Small intestine (tissue), 7 donors: Measurements from ENCODE around the gene AP3S2. TPM values are rescaled to one million over a fixed set of nuclear protein-coding genes. Genes with fewer than 3 reads are reported as not detected.

ENCODE experiments used
- DNase-seq, 2 donors: peaks; one replicate each; pipeline versions ENCODE4 v3.0.0 to v3.0.0-alpha.2; 2013
- FAIRE-seq: peaks from 2 replicates; lab custom pipeline; 2012; peaks lifted over from hg19 to GRCh38; lab: Jason Lieb, UNC
- H3K27ac ChIP-seq, 3 donors: one replicate each; pipeline ENCODE4 v1.5.1; 2013; ENCODE audit warnings: low read length in 2 of 3, mild to moderate bottlenecking in 2 of 3, control low read depth in 1 of 3, inconsistent platforms in 1 of 3, low read depth in 1 of 3, moderate library complexity in 1 of 3
- H3K27me3 ChIP-seq, 3 donors: one replicate each; pipeline ENCODE4 v1.6.1; 2013; ENCODE audit warnings: low read length in 3 of 3, inconsistent platforms in 1 of 3; ENCODE audit not compliant: control insufficient read depth in 3 of 3, insufficient read depth in 3 of 3
- H3K36me3 ChIP-seq, 3 donors: one replicate each; pipeline ENCODE4 v1.6.1; 2013; ENCODE audit warnings: low read length in 3 of 3, inconsistent platforms in 1 of 3, low read depth in 1 of 3, mild to moderate bottlenecking in 1 of 3, moderate library complexity in 1 of 3; ENCODE audit not compliant: control insufficient read depth in 3 of 3, insufficient read depth in 2 of 3
- H3K4me1 ChIP-seq, 3 donors: one replicate each; pipeline ENCODE4 v1.6.1; 2013; ENCODE audit warnings: low read length in 2 of 3, inconsistent platforms in 1 of 3, low read depth in 1 of 3, mild to moderate bottlenecking in 1 of 3, moderate library complexity in 1 of 3; ENCODE audit not compliant: control insufficient read depth in 3 of 3, insufficient read depth in 2 of 3
- H3K4me3 ChIP-seq, 3 donors: one replicate each; pipeline ENCODE4 v1.5.1; 2013; ENCODE audit warnings: low read length in 3 of 3, control low read depth in 1 of 3, inconsistent platforms in 1 of 3, low read depth in 1 of 3, mild to moderate bottlenecking in 1 of 3, moderate library complexity in 1 of 3
- H3K9me3 ChIP-seq, 2 donors: one replicate each; pipeline ENCODE4 v1.6.1; 2013; ENCODE audit warnings: low read depth in 1 of 2, low read length in 1 of 2; ENCODE audit not compliant: control insufficient read depth in 2 of 2, insufficient read depth in 1 of 2
- WGBS, 3 donors: extraction: QIAGEN DNeasy Blood & Tissue Kit; methylation state at CpG; one replicate each; pipeline ENCODE4 v1.1.7; 2013; 5-methylcytosine and 5-hydroxymethylcytosine counted together
- polyA plus RNA-seq, 4 donors: library from polyadenylated mRNA; stranded (reverse) in 3 of 4; unstranded in 1 of 4; fragments of 200-250 nt in 3 of 4; fragments of 120-200 nt in 1 of 4; gene quantifications; one replicate each; pipeline versions ENCODE4 v1.2.1 to v1.2.3, GENCODE V29; 2013
- donor health status: healthy with polysubstance abuse.
- donor health status: control.
- donor health status: control.
- donor health status: Bipolar disorder and iron deficiency.
- donor health status: healthy.

AP3S2 gene
- polyA plus RNA-seq, 4 donors = 22.7 to 33.3 (median 27.6) TPM

- H3K4me1 ChIP-seq = no peaks in the 10 kb centered on the region
- no peak overlapping the region for H3K27ac ChIP-seq
- H3K9me3 ChIP-seq = no peaks in the 10 kb centered on the region
- FAIRE-seq = no peak
- WGBS, 3 donors = 33 to 70% (median 57%) methylated on average over 1 of the region's 1 CpG
- no peak for DNase-seq
- H3K27me3 ChIP-seq = no peaks in the 10 kb centered on the region
- H3K4me3 ChIP-seq = no peak overlapping the region
- H3K36me3 ChIP-seq = peaks cover 7 to 37% (median 13%) of the 10 kb centered on the region in 3 donors
Observed at GRCh38 chr15:89880727-89881126, 13.1 kb downstream of the AP3S2 start.

GRCh38 chr15:89878323-89878722 lies 15.5 kb downstream of the AP3S2 start:
- Histone ChIP-seq H3K4me3 (no peak overlapping the region), H3K4me1 (no peaks in the 10 kb centered on the region), H3K9me3 (no peaks in the 10 kb centered on the region), H3K27ac (no peak overlapping the region), H3K36me3 (peaks cover 1 to 35% (median 14%) of the 10 kb centered on the region in 3 donors), H3K27me3 (no peaks in the 10 kb centered on the region)
- no peak for DNase-seq
- WGBS, 3 donors = 85 to 92% (median 89%) methylated on average over 3 of the region's 3 CpGs
- FAIRE-seq = no peak

DNA sequence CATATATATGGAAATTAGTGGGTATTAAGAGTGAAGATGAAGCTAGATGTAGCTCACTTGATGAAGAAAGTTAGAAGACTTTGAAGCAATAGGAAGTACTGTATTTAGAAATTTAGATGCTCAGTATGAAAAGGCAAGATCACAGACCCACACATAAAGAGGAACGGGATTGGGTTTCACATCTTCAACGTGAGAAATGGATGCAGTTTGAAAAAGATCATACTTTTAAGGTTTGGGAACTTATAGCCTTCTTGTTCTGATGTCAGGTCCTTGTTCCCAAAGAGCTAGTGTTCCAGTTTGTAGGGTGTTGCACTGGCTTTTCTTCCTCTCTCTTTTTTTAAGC lies 16.7 kb downstream of the AP3S2 start:
- Histone ChIP-seq H3K36me3 (peaks cover 0 to 34% (median 10%) of the 10 kb centered on the region in 3 donors), H3K27ac (no peak overlapping the region)

DNA sequence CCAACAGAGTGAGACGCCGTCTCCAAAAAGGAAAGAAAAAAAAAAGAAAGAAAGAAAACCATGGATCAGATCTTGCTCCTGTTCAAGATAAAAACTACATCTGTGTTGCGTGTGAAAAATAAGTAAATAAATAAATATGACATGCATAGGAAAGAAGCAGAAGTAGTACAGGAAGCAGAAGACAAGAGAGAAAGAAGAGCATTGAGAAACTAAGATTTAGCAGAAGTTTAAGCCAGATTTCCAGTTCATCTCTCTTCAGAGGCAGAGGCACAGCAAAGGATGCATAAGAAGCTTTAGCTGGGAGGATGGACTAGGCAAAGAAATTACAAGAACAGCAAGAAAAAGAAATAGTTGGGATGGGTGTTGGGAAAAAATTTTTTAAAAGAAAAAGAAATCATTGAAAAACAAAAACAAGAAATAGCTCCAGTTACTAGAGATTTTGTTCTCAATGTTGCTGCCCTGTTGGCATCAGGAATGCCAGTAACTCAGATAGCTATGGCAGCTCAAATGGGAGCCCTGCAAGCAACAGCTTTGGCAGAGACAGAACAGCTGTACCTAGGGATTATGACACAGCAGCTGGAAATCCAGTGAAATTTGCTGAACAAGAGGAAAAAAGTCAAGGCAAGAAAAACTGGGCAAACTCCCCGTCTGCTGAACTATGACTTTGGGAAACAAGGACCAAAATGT lies 17.3 kb downstream of the AP3S2 start:
- Histone ChIP-seq H3K27me3 (no peaks in the 10 kb centered on the region), H3K27ac (no peak overlapping the region), H3K4me1 (peaks cover 0 to 2% (median 0%) of the 10 kb centered on the region in 3 donors), H3K36me3 (peaks cover 0 to 36% (median 10%) of the 10 kb centered on the region in 3 donors), H3K4me3 (no peak overlapping the region), H3K9me3 (no peaks in the 10 kb centered on the region)
- 85 to 95% (median 87%) methylated on average over 4 of the region's 4 CpGs for WGBS, 3 donors
- FAIRE-seq (no peak), DNase-seq (no peak)

More for the DNA sequence above, 16.7 kb downstream of the AP3S2 start:
- DNase-seq (no peak), FAIRE-seq (no peak)
- Histone ChIP-seq H3K9me3 (no peaks in the 10 kb centered on the region), H3K4me3 (no peak overlapping the region), H3K27me3 (no peaks in the 10 kb centered on the region), H3K4me1 (peaks cover 0 to 2% (median 0%) of the 10 kb centered on the region in 3 donors)
- WGBS, 3 donors = 57 to 87% (median 83%) methylated on average over 2 of the region's 2 CpGs

GRCh38 chr15:89875741-89876140 lies 18.1 kb downstream of the AP3S2 start:
- FAIRE-seq (no peak), DNase-seq (no peak)
- no peaks in the 10 kb centered on the region for H3K9me3 ChIP-seq
- H3K4me1 ChIP-seq = peaks cover 0 to 2% (median under 1%) of the 10 kb centered on the region in 3 donors
- H3K4me3 ChIP-seq = no peak overlapping the region
- WGBS, 3 donors = 93 to 94% (median 94%) methylated on average over 6 of the region's 6 CpGs
- H3K36me3 ChIP-seq = peaks cover 0 to 34% (median 7%) of the 10 kb centered on the region in 3 donors
- no peaks in the 10 kb centered on the region for H3K27me3 ChIP-seq
- H3K27ac ChIP-seq = no peak overlapping the region

- Histone ChIP-seq H3K27me3 (no peaks in the 10 kb centered on the region), H3K27ac (no peak overlapping the region), H3K9me3 (no peaks in the 10 kb centered on the region), H3K4me3 (no peak overlapping the region), H3K4me1 (peaks cover 0 to 2% (median 2%) of the 10 kb centered on the region in 3 donors), H3K36me3 (peaks cover 4 to 34% (median 7%) of the 10 kb centered on the region in 3 donors)
- 24 to 29% (median 27%) methylated on average over 10 of the region's 10 CpGs for WGBS, 3 donors
- FAIRE-seq = no peak
- peak; percentile 78 to 86 for DNase-seq
Observed at GRCh38 chr15:89874926-89875564, 18.7 kb downstream of the AP3S2 start.

GRCh38 chr15:89870688-89871288 lies 23.0 kb downstream of the AP3S2 start:
- peaks cover 2 to 8% (median 3%) of the 10 kb centered on the region in 3 donors for H3K4me1 ChIP-seq
- FAIRE-seq (no peak), DNase-seq (peak in 1 of 2 donors; percentile 88)
- H3K9me3 ChIP-seq = no peaks in the 10 kb centered on the region
- H3K27ac ChIP-seq = peak overlapping the region in 1 of 3 donors; percentile 44
- 35 to 74% (median 54%) methylated on average over 4 of the region's 4 CpGs for WGBS, 3 donors
- peaks cover 4 to 27% (median 5%) of the 10 kb centered on the region in 3 donors for H3K36me3 ChIP-seq
- H3K4me3 ChIP-seq = no peak overlapping the region
- H3K27me3 ChIP-seq = no peaks in the 10 kb centered on the region

GRCh38 chr15:89870006-89870405 lies 23.8 kb downstream of the AP3S2 start:
- Histone ChIP-seq H3K4me1 (peaks cover 4 to 16% (median 5%) of the 10 kb centered on the region in 3 donors), H3K36me3 (peaks cover 0 to 23% (median 4%) of the 10 kb centered on the region in 3 donors), H3K27ac (no peak overlapping the region), H3K9me3 (no peaks in the 10 kb centered on the region), H3K27me3 (no peaks in the 10 kb centered on the region), H3K4me3 (no peak overlapping the region)
- WGBS, 3 donors = 94 to 95% (median 95%) methylated on average over 5 of the region's 5 CpGs
- FAIRE-seq = no peak
- DNase-seq = no peak
